GM10266 (cell line): ENCODE data around the gene PNPLA2.

ENCODE experiments used
- DNase-seq: peaks from one replicate; pipeline ENCODE4 v3.0.0; 2012; ENCODE audit errors: extremely low spot score
- TF ChIP-seq, protein P1 (sequence below): IDR thresholded peaks from 2 replicates; pipeline ENCODE4 v1.5.1; 2012; ENCODE audit warnings: mild to moderate bottlenecking, low read depth; ENCODE audit not compliant: control insufficient read depth, insufficient read depth; ENCODE audit errors: missing control alignments

Gene PNPLA2

GRCh38 chr11:858053-858761, 39.5 kb downstream of the PNPLA2 start:
- no peak for DNase-seq
- TF ChIP-seq, protein P1, sequence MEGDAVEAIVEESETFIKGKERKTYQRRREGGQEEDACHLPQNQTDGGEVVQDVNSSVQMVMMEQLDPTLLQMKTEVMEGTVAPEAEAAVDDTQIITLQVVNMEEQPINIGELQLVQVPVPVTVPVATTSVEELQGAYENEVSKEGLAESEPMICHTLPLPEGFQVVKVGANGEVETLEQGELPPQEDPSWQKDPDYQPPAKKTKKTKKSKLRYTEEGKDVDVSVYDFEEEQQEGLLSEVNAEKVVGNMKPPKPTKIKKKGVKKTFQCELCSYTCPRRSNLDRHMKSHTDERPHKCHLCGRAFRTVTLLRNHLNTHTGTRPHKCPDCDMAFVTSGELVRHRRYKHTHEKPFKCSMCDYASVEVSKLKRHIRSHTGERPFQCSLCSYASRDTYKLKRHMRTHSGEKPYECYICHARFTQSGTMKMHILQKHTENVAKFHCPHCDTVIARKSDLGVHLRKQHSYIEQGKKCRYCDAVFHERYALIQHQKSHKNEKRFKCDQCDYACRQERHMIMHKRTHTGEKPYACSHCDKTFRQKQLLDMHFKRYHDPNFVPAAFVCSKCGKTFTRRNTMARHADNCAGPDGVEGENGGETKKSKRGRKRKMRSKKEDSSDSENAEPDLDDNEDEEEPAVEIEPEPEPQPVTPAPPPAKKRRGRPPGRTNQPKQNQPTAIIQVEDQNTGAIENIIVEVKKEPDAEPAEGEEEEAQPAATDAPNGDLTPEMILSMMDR, result no peak

DNA sequence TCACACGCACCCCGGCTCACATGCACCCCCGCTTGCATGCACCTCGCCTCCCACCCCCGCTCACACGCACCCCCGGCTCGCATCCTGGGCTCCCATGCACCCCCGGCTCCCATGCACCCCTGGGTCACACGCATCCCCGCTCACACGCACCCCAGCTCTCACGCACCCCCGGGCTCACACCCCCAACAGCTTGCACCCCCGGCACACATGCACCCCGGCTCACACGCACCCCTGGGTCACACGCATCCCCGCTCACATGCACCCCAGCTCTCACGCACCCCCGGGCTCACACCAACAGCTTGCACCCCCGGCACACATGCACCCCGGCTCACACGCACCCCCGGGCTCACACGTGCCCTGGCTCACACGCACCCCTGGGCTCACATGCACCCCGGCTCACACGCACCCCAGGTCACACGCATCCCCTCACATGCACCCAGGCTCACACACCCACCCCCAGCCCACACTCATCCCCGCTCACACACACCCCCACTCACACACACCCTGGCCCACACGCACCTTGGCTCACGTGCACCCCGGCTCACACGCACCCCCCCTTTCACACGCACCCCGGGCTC, 40.1 kb downstream of the PNPLA2 start:
- no peak for DNase-seq
- TF ChIP-seq, protein P1, result no peak

GRCh38 chr11:859394-860131, 40.8 kb downstream of the PNPLA2 start:
- TF ChIP-seq, protein P1, result no peak
- DNase-seq, result no peak

- TF ChIP-seq, protein P1, result no peak
- DNase-seq, result no peak
Observed at GRCh38 chr11:860234-861104, 41.8 kb downstream of the PNPLA2 start.

- no peak for DNase-seq
Observed at GRCh38 chr11:861105-861479, 42.4 kb downstream of the PNPLA2 start.

GRCh38 chr11:862081-862661, 43.5 kb downstream of the PNPLA2 start:
- TF ChIP-seq, protein P1, result no peak
- DNase-seq, result no peak

More at GRCh38 chr11:861105-861479, 42.4 kb downstream of the PNPLA2 start:
- TF ChIP-seq, protein P1, result no peak
